Measurements from ENCODE around the gene OR2W1.

Gene OR2W1, protein sequence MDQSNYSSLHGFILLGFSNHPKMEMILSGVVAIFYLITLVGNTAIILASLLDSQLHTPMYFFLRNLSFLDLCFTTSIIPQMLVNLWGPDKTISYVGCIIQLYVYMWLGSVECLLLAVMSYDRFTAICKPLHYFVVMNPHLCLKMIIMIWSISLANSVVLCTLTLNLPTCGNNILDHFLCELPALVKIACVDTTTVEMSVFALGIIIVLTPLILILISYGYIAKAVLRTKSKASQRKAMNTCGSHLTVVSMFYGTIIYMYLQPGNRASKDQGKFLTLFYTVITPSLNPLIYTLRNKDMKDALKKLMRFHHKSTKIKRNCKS

DNA sequence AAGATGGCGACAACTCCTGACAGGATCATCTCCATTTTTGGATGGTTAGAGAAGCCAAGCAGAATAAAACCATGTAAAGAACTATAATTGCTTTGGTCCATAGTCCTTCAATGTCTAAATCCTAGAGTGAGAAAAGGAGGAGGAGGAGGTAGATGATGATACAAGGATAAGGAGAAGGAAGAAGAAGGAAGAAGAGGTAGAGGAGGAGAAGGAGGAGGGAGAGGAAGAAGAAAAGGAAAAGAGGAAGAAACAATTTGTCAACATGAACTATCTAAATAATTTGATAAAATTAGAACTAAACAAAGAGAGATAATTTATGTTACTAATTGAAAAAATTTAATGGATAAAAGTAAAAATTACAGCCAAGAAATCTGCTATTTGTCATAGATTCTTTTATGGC is at the start of gene OR2W1:
OR2W1 (minus strand) TSS at position 101 of the 400 bp plus-strand sequence; CDS start at position 101, 0 bp downstream.
- DNase-seq, result no peak

DNA sequence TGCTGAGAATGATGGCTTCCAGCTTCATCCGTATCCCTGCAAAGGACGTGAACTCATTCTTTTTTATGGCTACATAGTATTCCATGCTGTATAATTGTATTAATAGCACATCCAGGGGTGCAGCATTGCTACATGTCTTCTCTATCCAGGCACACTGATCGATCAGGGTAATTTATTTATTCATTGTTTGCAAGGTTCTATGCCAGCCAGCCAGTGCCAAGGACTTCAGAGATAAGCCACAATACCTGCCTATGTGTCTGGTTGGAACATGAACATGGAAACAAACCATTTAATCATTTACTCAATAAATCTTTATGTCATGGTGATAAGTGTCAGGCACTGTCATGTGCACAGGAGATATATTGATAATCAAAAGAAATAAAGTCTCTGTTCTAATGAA is 48.0 kb upstream of the OR2W1 start:
- DNase-seq, result no peak

DNA sequence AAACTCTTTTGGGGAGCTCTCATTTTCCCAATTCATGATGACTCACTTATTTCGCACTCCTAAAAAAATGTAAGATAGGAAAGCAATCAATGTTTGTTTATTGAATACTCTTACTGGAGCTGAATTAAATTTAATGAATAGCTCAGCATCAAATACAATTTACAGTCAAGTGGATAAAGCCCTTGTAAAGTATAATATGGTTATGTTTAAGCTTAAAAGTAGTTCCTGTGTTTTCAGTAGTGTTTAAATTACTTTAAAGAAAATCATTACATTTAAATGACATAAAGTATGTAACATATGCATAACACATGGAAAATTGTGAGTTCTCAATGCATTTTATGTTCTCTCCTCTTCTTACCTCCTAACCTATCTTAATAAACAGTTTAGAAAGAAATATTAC is 42.2 kb upstream of the OR2W1 start, which contains the start of gene OR2B3:
OR2B3 (minus strand) TSS at position 101 of the 400 bp plus-strand sequence; CDS start at position 36, 65 bp downstream.
- no peak for DNase-seq

DNA sequence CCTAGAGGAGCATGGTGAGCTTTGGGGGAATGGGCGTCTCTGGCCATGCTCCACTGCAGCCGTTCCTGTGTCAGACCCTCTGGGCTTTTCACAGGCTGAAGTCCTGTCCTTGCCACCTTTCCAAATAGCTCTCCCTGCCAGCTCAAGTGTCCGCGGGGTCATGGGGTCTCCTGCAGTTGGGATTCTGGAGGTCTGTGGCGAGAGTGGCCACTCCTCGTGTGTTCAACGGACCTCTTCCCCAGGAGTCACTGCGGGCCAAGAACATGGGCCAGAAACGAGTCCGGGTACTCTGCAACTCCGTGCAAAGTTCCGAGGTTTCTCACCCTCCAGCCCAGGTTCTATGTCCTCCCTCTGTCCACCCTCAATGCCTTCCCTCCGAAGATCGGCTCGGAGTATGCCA is 37.5 kb upstream of the OR2W1 start:
- DNase-seq, result no peak

DNA sequence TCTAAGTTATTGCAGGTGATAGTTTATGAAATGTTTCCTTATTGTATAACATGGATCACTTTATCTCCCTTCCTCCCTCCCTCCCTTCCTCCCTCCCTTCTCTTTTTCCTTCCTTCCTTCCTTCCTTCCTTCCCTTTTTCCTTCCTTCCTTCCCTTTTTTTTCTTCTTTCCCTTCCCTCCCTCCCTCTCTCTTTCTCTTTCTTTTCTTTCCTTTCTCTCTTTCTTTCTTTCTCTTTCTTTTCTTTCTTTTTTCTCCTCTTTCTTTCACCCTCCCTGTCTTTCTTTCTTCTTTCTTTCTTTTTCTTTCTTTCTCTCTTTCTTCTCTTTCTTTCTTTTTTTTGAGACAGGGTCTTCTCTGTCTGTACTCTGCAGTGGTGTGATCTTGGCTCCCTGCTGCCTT is 36.3 kb upstream of the OR2W1 start:
- DNase-seq, result no peak

DNA sequence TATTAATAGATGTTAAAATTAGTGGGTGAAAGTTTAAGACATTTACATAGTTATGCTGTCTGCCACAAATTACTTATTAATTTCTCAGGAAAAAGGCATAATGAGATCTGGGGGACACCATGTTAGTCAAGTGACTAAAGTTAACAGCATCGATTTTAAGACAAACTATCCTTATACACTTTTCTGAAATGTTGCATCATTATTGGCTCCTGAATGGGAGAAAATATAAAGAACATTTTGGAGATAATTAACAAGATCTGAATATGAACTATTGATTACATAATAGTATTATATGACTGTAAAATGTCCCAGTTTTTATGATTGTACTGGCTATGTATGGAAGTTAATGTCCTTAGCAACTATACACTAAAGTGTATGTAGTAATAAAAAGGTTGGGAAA is 34.2 kb upstream of the OR2W1 start:
- DNase-seq, result no peak

DNA sequence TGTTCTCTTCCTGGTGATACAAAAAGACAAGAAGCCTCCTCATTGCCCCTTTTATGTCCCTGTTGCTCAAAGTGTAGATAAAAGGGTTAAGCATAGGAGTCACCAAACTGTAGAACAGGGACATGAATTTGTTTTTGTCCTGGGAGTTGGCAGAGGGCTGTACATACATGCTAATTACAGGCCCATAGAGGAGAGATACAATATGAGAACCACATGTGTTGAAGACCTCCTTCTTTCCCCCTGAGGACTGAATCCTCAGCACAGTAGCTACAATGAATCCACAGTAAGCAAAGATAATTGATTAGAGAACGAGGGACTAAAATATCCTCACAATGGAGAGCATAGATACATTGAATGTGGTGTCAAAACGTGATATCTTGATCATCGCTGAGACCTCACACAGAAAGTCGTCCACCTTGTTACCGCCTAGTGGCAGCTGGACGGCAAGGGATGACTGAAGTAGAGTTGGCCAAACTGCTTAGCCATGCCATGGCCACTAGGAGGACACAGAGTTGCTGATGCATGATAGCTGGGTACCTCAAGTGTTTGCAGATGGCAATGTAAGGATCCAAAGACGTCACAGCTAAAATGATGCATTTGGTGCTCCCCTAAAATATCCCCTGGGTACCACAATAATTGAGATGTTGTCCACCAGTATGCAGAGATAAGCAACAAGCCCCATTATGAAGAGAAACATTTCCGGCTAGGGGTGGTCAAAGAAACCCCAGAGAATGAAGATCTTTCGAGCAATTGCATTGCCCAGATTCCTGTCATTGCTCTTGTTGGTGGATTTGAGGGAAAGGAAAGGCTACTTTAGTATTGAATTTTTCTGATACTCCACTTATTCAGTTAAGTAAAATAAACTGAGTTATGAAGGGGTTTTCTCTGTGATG is 27.1 kb upstream of the OR2W1 start:
- no peak for DNase-seq

DNA sequence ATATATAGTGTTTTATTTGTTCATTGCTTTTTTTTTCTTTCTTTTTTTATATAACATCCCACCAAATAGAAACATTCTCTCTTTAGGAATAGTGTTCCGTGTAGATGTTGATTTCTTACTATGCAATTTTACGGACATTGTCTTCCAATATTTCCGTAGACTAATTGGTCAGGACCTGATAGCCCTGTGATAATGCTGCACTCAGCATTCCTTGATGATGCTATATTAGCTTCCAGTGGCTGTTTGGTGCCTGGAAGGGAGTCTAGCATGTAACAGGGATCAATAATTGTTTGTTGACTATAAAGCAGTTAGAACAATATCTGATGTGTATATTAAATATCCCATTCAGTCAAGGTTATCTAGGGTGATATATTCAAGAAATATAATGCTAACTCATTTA is 6.7 kb upstream of the OR2W1 start:
- DNase-seq, result no peak

DNA sequence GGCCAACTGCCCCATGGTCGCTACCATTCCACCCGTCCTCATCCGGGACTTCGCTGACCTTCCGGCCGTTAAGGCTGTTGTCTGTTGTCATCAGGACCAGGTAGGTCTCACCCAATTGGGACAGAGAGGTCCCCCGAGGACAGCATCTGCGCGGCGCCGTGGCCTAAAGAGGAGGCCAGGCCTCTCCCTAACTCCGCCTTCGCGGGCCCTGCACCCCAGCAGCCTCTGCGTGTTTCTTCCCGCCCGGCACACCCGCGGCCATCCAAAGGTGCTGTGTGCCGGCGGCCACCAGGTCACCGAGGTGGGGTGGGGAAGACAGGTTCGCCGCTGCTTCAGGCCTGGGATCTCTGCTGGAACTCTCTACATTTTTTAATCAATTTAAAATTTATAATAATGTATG is 9.0 kb downstream of the OR2W1 start:
- DNase-seq, result no peak

DNA sequence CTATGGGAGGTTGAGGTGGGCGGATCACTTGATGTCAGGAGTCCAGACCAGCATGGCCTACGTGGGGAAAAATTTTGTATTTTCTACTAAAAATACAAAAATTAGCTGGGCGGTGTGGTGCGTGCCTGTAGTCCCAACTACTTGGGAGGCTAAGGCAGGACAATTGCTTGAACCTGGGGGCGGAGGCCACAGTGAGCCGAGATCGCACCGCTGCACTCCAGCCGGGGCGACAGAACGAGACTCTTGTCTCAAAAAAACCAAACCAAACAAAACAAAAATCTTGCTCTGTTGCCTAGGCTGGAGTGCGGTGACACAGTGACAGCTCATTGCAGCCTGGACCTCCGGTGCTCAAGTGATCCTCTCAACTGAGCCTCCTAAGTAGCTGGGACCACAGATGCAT is 16.2 kb downstream of the OR2W1 start:
- no peak for DNase-seq

DNA sequence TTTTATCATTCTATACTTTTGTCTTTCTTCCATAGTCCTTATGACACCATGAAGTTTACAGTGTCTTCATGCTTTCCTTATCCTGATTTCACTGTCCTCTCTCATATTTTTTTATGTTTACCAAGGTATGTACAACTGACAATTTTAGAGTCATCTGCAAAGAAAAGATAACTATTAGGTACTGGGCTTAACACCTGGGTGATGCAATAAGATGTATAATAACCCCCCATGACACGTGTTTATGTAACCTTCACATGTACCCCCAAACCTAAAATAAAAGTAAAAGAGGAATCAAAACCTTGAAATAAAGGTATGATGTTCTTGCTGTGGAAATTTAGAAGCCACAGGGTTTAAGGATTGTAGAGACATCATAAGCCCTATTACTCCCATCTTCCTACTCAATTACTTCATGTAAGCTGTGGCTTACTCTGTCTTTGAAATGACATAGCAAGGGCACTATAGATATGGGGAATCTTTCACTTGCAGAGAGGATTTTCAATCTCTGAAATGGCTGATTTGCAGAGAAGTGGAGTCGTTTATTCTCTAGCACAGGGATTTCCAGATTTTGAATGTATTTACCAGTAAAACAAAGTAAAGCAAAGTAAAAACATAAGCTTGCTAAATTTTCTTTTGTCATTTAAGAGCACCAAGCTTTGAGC is 18.9 kb downstream of the OR2W1 start:
- no peak for DNase-seq

DNA sequence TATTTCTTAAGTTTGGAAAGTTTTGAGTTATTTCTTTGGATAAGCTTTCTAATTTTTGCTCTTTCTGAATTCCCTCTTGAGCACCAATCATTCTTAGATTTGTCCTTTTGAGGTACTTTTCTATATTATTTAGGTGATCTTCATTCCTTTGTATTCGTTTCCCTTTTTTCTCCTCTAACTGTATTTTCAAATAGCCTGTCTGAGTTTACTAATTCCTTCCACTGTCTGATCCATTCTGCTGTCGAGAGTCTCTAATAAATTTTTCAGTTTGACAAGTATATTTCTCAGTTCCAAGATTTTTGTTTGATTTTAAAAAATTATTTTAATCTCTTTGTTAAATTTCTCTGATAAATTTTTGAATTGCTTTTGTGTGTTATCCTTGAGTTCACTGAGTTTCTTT is 23.5 kb downstream of the OR2W1 start:
- no peak for DNase-seq

DNA sequence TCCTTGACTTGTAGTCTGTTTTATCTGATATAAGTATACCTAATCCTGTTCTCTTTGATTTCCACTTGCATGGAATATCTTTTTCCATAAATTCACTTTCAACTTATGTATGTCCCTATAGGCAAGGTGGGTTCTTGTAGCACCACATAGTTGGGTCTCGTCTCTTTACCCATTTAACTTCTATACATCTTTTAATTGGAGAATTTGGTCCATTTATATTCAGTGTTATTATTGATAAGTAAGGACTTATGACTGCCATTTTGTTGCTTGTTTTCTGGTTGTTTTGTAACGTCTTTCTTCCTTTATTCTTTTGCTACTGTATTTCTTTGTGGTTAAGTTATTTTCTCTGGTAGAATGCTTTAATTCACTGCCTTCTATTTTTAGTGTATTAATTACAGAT is 25.3 kb downstream of the OR2W1 start:
- no peak for DNase-seq

DNA sequence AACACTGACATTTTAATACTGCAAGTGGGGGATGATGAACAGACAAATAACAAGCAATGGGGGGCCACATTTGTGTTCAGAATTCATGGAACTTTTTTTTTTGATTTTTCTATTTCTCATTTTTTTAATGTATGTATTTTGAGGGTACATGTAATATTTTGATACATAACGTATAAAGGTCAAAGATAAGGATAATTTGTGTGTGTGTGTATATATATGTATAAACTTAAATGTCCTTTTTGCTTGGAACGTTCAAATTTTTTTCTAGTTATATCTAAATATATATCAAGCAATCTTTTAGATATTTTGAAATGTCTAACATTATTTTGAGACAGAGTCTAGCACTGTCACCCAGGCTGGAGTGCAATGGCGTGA is 27.6 kb downstream of the OR2W1 start:
- no peak for DNase-seq

DNA sequence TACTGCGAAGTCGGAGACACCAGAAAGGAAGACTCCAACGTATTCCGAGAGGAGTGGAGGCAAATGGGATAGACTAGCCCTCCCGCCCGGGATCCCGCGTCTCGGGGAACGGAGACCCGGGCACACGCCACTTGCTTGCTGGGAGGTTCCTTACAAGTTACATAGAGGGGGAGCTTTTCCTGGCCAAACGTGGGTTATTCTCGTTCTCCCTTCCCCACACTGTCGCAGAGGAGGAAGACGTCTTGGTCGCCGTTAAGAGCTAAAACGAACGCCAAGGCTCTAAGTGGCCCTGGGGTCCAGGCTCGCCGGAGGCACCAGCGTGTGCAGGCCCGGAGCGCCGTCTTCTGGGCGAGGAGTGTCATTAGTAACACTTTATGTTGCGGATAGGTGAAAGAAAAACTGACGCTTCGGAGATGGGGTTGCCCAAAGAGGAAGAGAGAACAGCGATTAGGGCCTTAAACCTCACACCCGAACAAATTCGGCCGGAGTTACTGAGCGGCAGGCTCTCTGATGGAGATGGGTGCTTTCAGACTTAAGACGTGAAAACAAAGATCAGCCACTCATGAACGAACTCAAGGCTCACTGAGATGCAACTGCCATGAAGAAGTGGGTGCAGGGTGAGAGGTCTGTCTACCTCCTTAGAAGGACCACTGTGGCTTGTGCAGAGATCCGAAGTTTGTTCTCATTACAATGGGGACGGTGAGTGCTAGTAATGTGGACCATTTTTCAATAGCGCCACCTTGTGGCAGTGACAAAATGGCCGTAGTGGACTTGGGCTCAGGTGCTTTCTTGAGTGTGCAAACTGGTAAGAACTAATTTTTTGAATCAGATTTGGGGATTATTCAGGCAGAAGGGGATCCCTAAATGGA is 28.2 kb downstream of the OR2W1 start:
- peak in 44 of 51 donors; percentile 6 to 81 (median 41) for DNase-seq

DNA sequence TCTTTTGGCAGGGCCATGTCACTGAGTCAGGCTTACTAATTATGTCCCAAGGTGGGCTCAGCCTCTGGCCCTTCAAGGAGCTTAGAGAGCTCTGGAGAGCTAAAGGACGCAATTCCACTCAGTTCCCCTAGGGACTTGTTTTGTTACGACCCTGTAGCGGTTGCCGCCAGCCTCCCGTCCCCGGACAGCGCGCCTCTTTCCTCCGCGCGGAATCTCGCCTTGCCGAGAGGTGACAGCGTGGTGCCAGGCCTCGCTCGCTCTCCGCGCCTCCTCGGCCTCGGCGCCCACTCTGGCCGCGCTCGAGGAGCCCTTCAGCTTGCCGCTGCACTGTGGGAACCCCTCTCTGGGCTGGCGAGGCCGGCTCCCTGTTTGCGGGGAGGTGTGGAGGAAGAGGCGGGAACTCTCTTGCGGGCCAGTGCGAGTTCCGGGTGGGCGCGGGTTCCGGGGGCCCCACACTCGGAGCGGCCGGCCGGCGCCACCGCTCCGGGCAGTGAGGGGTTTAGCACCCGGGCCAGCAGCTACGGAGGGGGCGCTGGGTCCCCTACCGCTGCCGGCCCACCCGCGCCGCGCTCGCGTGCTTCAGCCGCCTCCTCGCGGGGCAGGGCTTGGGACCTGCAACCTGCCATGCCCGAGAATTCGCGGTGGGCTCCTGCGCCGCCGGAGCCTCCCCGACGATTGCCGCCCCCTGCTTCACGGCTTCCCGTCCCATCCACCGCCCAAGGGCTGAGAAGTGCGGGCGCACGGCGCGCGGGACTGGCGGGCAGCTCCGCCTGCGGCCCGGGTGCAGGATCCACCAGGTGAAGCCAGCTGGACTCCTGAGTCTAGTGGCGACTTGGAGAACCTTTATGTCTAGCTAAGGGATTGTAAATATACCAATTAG is 30.0 kb downstream of the OR2W1 start:
- no peak for DNase-seq

DNA sequence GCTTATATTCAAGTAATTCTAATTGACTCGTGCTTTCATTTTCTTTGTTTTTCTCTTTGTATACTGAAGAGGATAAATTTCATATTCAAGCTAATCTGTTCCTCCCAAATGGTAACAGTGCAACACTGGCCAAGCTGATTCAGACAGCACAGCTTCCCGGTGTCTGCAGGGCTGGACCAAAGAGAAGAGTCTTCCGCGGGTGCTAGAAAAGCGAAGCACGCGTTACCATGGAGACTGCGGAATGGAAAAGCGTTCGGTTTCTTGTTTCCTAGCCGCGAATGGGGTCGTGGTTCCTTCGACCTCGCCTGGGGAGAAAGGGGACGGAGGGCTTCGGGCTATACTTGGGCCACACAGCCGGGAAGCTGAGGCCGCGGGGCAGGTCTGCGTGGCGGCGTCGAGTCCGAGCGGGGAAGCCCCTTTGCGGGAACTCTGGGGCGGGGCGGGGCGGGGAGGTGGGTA is 33.7 kb downstream of the OR2W1 start:
- DNase-seq, result peak in 19 of 51 donors; percentile 2 to 48 (median 22)

DNA sequence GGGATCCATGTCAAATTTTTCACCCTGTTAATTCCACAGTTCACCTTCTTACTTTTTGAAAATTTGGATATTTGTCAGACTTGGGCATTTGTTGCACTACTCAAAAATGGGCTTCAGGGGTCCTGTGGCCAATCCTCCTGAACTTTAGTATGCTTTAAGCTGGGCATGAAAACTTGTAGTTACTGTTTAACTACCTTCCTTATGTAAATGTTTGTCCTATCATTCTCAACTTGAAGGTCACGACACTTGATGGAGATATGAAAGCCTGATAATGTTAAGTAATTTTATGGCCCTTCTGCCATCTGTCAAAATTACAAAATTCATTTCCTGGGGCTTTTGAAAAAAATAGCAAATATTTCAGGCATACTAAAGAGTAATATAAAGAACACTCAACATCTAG is 35.6 kb downstream of the OR2W1 start:
- DNase-seq, result no peak

DNA sequence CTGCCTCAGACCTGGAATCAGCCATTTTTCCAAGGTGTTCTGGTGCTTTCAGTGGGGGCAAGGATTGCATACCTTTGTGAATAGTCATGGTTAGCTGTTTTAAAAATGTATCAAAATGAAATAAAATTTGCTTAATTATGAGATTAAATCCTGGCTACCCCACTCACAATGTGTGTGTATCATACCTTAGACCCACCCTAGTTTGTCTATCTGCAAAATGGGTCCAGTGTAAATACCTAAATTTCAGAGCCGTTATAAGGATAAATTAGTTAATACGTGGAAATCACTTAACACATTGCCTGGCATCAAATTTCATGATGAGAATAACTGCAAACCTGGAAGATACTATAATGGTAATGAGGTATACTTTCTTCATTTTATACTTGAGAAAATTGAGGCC is 36.9 kb downstream of the OR2W1 start:
- DNase-seq, result no peak
